A673 (cell line): ENCODE data around the gene TTLL6. TPM values are rescaled to one million over a fixed set of nuclear protein-coding genes. Genes with fewer than 3 reads are reported as not detected.

Source experiments
- BruUV-seq: library from RNA; stranded (reverse); fragments of 400-500 nt; replicated peaks from 2 replicates; lab custom pipeline; 2021; lab: Mats Ljungman, UMichigan
- CTCF ChIA-PET: fragments of 300-600 bp; sonication (Branson Sonifier 250); formaldehyde crosslinking; loops from one replicate; lab custom pipeline; 2022; ENCODE audit warnings: antibody characterized with exemption; lab: Charles Lee
- POLR2A ChIA-PET: fragments of 300-600 bp; sonication (Branson Sonifier 250); formaldehyde crosslinking; loops from one replicate; lab custom pipeline; 2022; ENCODE audit warnings: antibody characterized with exemption; ENCODE audit not compliant: low non-redundant PET; lab: Charles Lee
- DNase-seq: peaks from one replicate; pipeline ENCODE4 v3.0.0-alpha.2; 2015; ENCODE audit warnings: low spot score
- H3K27ac ChIP-seq: fragments of 200-600 bp; sonication (generic); 2 replicates; pipeline ENCODE4 v1.5.1; 2016; ENCODE audit warnings: mixed run types, low read depth, mild to moderate bottlenecking, mixed read lengths, antibody characterized with exemption, low read length; ENCODE audit not compliant: poor library complexity, severe bottlenecking
- H3K27me3 ChIP-seq: fragments of 200-600 bp; sonication (generic); replicated peaks from 2 replicates; pipeline ENCODE4 v1.6.1; 2017; ENCODE audit warnings: mixed run types, low read depth, mild to moderate bottlenecking, mixed read lengths, antibody characterized with exemption, low read length; ENCODE audit not compliant: insufficient read depth, poor library complexity
- H3K36me3 ChIP-seq: fragments of 200-600 bp; sonication (generic); 2 replicates; pipeline ENCODE4 v1.6.1; 2016; ENCODE audit warnings: mixed run types, mild to moderate bottlenecking, mixed read lengths, antibody characterized with exemption, low read length; ENCODE audit not compliant: insufficient read depth, poor library complexity, severe bottlenecking
- H3K4me1 ChIP-seq: fragments of 200-600 bp; sonication (generic); 2 replicates; pipeline ENCODE4 v1.6.1; 2017; ENCODE audit warnings: mixed run types, mild to moderate bottlenecking, mixed read lengths, antibody characterized with exemption, low read length; ENCODE audit not compliant: insufficient read depth, poor library complexity, severe bottlenecking
- H3K4me3 ChIP-seq: fragments of 200-600 bp; sonication (generic); 2 replicates; pipeline ENCODE4 v1.5.1; 2016; ENCODE audit warnings: low read depth, mixed run types, mild to moderate bottlenecking, mixed read lengths, low read length; ENCODE audit not compliant: poor library complexity, severe bottlenecking
- H3K9me3 ChIP-seq: fragments of 200-600 bp; sonication (generic); 2 replicates; pipeline ENCODE4 v1.6.1; 2016; ENCODE audit warnings: mixed run types, low read depth, mild to moderate bottlenecking, mixed read lengths, antibody characterized with exemption, low read length; ENCODE audit not compliant: poor library complexity, severe bottlenecking
- CTCF ChIP-seq: fragments of 300-800, 200-600 bp; sonication (generic); conservative IDR thresholded peaks from 2 replicates; pipeline ENCODE4 v1.5.1; 2017; ENCODE audit warnings: low read depth, mild to moderate bottlenecking, antibody characterized with exemption, low read length, moderate library complexity, mixed read lengths
- EZH2 ChIP-seq: fragments of 200-600 bp; sonication (generic); IDR thresholded peaks from 2 replicates; pipeline ENCODE4 v1.6.1; 2017; ENCODE audit warnings: borderline replicate concordance, low read depth, mild to moderate bottlenecking, mixed read lengths, antibody characterized with exemption, low read length; ENCODE audit not compliant: poor library complexity, severe bottlenecking
- intact Hi-C: fragments of 100-400 bp; cut with micrococcal nuclease; formaldehyde crosslinking; loops from one replicate; pipeline ENCODE4 v1.10.0; 2022; ENCODE audit not compliant: unreplicated experiment
- total RNA-seq: library from RNA; stranded (reverse); gene quantifications from 2 replicates; pipeline ENCODE4 v1.2.3, GENCODE V29; 2021

The TTLL6 gene
- total RNA-seq, 1 experiment from 2014 or later = 2.3 TPM

GRCh38 chr17:48752399-48753288, 64.4 kb downstream of the TTLL6 start:
- no peak for TF ChIP-seq CTCF
- no peak for TF ChIP-seq EZH2
- H3K36me3 ChIP-seq = no peaks in the 10 kb centered on the region
- H3K4me3 ChIP-seq = no peak overlapping the region
- POLR2A ChIA-PET = no interaction called here
- H3K27me3 ChIP-seq = no peaks in the 10 kb centered on the region
- DNase-seq = no peak
- H3K27ac ChIP-seq = no peak overlapping the region
- CTCF ChIA-PET = no interaction called here
- BruUV-seq = no TSS peak
- intact Hi-C loops = loop anchor here (10.0 kb wide), 1 partner anchor 78 kb away; no protein-coding TSS in a partner anchor
- no peaks in the 10 kb centered on the region for H3K9me3 ChIP-seq
- H3K4me1 ChIP-seq = peaks cover 9% of the 10 kb centered on the region

GRCh38 chr17:48751733-48752398, 65.2 kb downstream of the TTLL6 start:
- Histone ChIP-seq H3K4me3 (no peak overlapping the region), H3K36me3 (no peaks in the 10 kb centered on the region), H3K27me3 (no peaks in the 10 kb centered on the region), H3K4me1 (peaks cover 4% of the 10 kb centered on the region), H3K27ac (no peak overlapping the region), H3K9me3 (no peaks in the 10 kb centered on the region)
- ChIA-PET CTCF (interaction anchor here (0.6 kb wide), 1 partner anchor 156 kb away, joined by 4 read pairs; no protein-coding TSS in a partner anchor), POLR2A (no interaction called here)
- BruUV-seq = no TSS peak
- intact Hi-C loops = loop anchor here (10.0 kb wide), 1 partner anchor 77 kb away; no protein-coding TSS in a partner anchor
- DNase-seq = no peak
- TF ChIP-seq EZH2 = no peak
- TF ChIP-seq CTCF = no peak

DNA sequence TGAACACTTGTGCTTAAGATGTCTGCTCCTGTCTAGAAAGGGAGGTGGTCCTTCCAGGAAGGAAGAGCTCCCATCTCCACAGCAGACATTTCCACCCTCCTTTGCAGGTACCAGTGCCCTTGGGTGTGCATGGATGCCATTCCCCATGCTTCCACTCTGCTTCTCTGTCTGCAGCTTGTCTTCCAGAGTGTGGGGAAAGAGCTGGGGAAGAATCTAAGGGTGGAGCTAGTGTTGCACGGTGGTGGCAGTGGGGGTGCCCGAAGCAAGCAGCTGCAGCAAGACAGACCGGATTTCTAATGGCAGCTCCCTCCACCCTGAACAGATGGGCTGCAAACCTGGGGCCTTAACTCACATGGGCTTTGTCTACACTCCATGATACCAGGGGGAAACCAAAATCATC, 65.9 kb downstream of the TTLL6 start:
- no peak for DNase-seq
- no peaks in the 10 kb centered on the region for H3K27me3 ChIP-seq
- no peaks in the 10 kb centered on the region for H3K36me3 ChIP-seq
- H3K27ac ChIP-seq = no peak overlapping the region
- intact Hi-C loops = loop anchor here (10.0 kb wide), 1 partner anchor 76 kb away; no protein-coding TSS in a partner anchor
- no peak overlapping the region for H3K4me3 ChIP-seq
- no peak for TF ChIP-seq EZH2
- TF ChIP-seq CTCF = no peak
- CTCF ChIA-PET = interaction anchor here (0.6 kb wide), 1 partner anchor 157 kb away, joined by 4 read pairs; no protein-coding TSS in a partner anchor
- H3K9me3 ChIP-seq = no peaks in the 10 kb centered on the region
- peaks cover 4% of the 10 kb centered on the region for H3K4me1 ChIP-seq
- POLR2A ChIA-PET = no interaction called here
- BruUV-seq = no TSS peak
